ENCODE results near the gene IMPDH1.

- TF ChIP-seq, protein P1, sequence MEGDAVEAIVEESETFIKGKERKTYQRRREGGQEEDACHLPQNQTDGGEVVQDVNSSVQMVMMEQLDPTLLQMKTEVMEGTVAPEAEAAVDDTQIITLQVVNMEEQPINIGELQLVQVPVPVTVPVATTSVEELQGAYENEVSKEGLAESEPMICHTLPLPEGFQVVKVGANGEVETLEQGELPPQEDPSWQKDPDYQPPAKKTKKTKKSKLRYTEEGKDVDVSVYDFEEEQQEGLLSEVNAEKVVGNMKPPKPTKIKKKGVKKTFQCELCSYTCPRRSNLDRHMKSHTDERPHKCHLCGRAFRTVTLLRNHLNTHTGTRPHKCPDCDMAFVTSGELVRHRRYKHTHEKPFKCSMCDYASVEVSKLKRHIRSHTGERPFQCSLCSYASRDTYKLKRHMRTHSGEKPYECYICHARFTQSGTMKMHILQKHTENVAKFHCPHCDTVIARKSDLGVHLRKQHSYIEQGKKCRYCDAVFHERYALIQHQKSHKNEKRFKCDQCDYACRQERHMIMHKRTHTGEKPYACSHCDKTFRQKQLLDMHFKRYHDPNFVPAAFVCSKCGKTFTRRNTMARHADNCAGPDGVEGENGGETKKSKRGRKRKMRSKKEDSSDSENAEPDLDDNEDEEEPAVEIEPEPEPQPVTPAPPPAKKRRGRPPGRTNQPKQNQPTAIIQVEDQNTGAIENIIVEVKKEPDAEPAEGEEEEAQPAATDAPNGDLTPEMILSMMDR (IDR thresholded peaks at IDR 0.05): no peak
- no peak for TF ChIP-seq POLR2A (IDR thresholded peaks at IDR 0.05)
These were observed 36.2 kb downstream of the IMPDH1 start for GRCh38 chr7:128373606-128374005.
